ENCODE data around the gene PSMC2. TPM values are rescaled to one million over a fixed set of nuclear protein-coding genes. Genes with fewer than 3 reads are reported as not detected.
A peak's percentile ranks its signal among the peaks of the same experiment; 100 is the strongest.

The PSMC2 gene
- polyA plus RNA-seq, 3 donors, result 61.4 to 120 (median 104) TPM

- WGBS (ENCODE audit: insufficient coverage), result no CpG with 5 or more reads among the region's 8 CpGs
- Histone ChIP-seq H3K9ac (ENCODE audit: insufficient read depth, low read length, poor library complexity, severe bottlenecking) (no peak overlapping the region), H3K27ac (ENCODE audit: low read depth in 1 of 2, low read length in 2 of 2) (no peak overlapping the region), H3K27me3 (ENCODE audit: control insufficient read depth in 2 of 2, insufficient read depth in 2 of 2, low read length in 2 of 2) (no peaks in the 10 kb centered on the region), H3K4me1 (ENCODE audit: control insufficient read depth in 1 of 2, insufficient read depth in 2 of 2, low read length in 2 of 2) (no peaks in the 10 kb centered on the region), H3K4me2 (replicated peaks; ENCODE audit: extremely low read depth, low read length, poor library complexity, severe bottlenecking) (no peak overlapping the region), H3K36me3 (replicated peaks in 1 of 2; ENCODE audit: control insufficient read depth in 1 of 2, insufficient read depth in 2 of 2, low read length in 2 of 2) (peaks cover 78 to 95% of the 10 kb centered on the region in 2 donors), H4K20me1 (ENCODE audit: insufficient read depth, low read length) (peaks cover 8% of the 10 kb centered on the region), H3K4me3 (replicated peaks in 1 of 3; ENCODE audit: low read depth in 2 of 3, low read length in 3 of 3) (no peak overlapping the region), H2AFZ (ENCODE audit: insufficient read depth, low read depth, low read length, poor library complexity, severe bottlenecking) (no peak overlapping the region), H3K79me2 (ENCODE audit: insufficient read depth, low read length) (peaks cover 6% of the 10 kb centered on the region), H3K9me3 (replicated peaks in 1 of 2; ENCODE audit: control insufficient read depth in 1 of 2, insufficient read depth in 1 of 2, low read length in 2 of 2) (no peaks in the 10 kb centered on the region)
- H3K36me3 Mint-ChIP-seq, result peaks cover 63 to 78% of the 10 kb centered on the region in 2 donors
- H3K4me3 Mint-ChIP-seq, result no peak overlapping the region
- DNase-seq, result no peak
- peak overlapping the region in 2 of 7 donors; percentile 10 to 40 for H3K27ac Mint-ChIP-seq
- no peaks in the 10 kb centered on the region for H3K4me1 Mint-ChIP-seq
- no peaks in the 10 kb centered on the region for H3K27me3 Mint-ChIP-seq (ENCODE audit: low read depth in 3 of 3)
- TF ChIP-seq, protein P1, sequence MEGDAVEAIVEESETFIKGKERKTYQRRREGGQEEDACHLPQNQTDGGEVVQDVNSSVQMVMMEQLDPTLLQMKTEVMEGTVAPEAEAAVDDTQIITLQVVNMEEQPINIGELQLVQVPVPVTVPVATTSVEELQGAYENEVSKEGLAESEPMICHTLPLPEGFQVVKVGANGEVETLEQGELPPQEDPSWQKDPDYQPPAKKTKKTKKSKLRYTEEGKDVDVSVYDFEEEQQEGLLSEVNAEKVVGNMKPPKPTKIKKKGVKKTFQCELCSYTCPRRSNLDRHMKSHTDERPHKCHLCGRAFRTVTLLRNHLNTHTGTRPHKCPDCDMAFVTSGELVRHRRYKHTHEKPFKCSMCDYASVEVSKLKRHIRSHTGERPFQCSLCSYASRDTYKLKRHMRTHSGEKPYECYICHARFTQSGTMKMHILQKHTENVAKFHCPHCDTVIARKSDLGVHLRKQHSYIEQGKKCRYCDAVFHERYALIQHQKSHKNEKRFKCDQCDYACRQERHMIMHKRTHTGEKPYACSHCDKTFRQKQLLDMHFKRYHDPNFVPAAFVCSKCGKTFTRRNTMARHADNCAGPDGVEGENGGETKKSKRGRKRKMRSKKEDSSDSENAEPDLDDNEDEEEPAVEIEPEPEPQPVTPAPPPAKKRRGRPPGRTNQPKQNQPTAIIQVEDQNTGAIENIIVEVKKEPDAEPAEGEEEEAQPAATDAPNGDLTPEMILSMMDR (IDR thresholded peaks at IDR 0.05), result no peak
- H3K9me3 Mint-ChIP-seq, result no peaks in the 10 kb centered on the region
- intact Hi-C loops (cut with micrococcal nuclease), result no loop called here
Measured at GRCh38 chr7:103325744-103326143, 21.7 kb upstream of the PSMC2 start.

DNA sequence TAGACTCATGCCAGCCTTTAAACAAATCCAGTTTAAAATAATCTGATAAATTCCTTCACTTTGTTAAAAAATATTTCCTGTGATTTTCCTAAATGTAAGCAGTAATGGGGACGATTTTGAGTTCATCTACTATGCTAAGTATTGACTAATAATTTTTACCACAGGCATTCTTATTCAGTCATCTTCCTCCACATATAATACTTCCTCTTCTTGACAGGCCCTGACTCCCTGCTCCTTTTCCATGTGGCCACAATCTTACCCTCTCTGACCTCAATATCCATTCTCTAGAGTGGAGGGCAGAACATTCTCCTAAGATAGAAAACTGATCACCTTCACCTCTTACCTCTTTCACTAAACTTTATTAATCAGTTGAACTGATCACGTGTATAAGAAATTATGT is 10.7 kb upstream of the PSMC2 start:
- DNase-seq, result no peak
- Histone ChIP-seq H3K4me2 (replicated peaks; ENCODE audit: extremely low read depth, low read length, poor library complexity, severe bottlenecking) (no peak overlapping the region), H3K4me1 (ENCODE audit: control insufficient read depth in 1 of 2, insufficient read depth in 2 of 2, low read length in 2 of 2) (no peaks in the 10 kb centered on the region), H3K4me3 (replicated peaks in 1 of 3; ENCODE audit: low read depth in 2 of 3, low read length in 3 of 3) (no peak overlapping the region), H4K20me1 (ENCODE audit: insufficient read depth, low read length) (no peaks in the 10 kb centered on the region), H3K36me3 (replicated peaks in 1 of 2; ENCODE audit: control insufficient read depth in 1 of 2, insufficient read depth in 2 of 2, low read length in 2 of 2) (peaks cover 71 to 90% of the 10 kb centered on the region in 2 donors), H3K27me3 (ENCODE audit: control insufficient read depth in 2 of 2, insufficient read depth in 2 of 2, low read length in 2 of 2) (no peaks in the 10 kb centered on the region), H3K27ac (ENCODE audit: low read depth in 1 of 2, low read length in 2 of 2) (no peak overlapping the region), H3K79me2 (ENCODE audit: insufficient read depth, low read length) (peaks cover 68% of the 10 kb centered on the region), H3K9ac (ENCODE audit: insufficient read depth, low read length, poor library complexity, severe bottlenecking) (no peak overlapping the region), H3K9me3 (replicated peaks in 1 of 2; ENCODE audit: control insufficient read depth in 1 of 2, insufficient read depth in 1 of 2, low read length in 2 of 2) (no peaks in the 10 kb centered on the region), H2AFZ (ENCODE audit: insufficient read depth, low read depth, low read length, poor library complexity, severe bottlenecking) (no peak overlapping the region)
- intact Hi-C loops (cut with micrococcal nuclease), result no loop called here
- H3K36me3 Mint-ChIP-seq, result peaks cover 64 to 84% of the 10 kb centered on the region in 2 donors
- H3K27me3 Mint-ChIP-seq (ENCODE audit: low read depth in 3 of 3), result no peaks in the 10 kb centered on the region
- H3K9me3 Mint-ChIP-seq, result no peaks in the 10 kb centered on the region
- TF ChIP-seq, protein P1 (IDR thresholded peaks at IDR 0.05), result no peak
- WGBS (ENCODE audit: insufficient coverage), result no CpG with 5 or more reads among the region's 2 CpGs
- peak overlapping the region in 3 of 7 donors; percentile 0 to 68 (median 66) for H3K27ac Mint-ChIP-seq
- no peak overlapping the region for H3K4me3 Mint-ChIP-seq
- peaks cover 10% of the 10 kb centered on the region for H3K4me1 Mint-ChIP-seq

All from CD14-positive monocyte (primary cell).